ENCODE data around the gene GRB2.
"Not testable (repeated sequence)": the region's sequence is repeated elsewhere in the genome, so short reads cannot be mapped to it uniquely, and the experiment has no call there.

GRB2 gene

GRCh38 chr17:75373280-75373679 lies 32.2 kb downstream of the GRB2 start:
- H3K36me3 Mint-ChIP-seq (ENCODE audit: low read depth): peaks cover 25% of the 10 kb centered on the region
- no peak for TF ChIP-seq CTCF (IDR thresholded peaks at IDR 0.05; ENCODE audit: unreplicated experiment in 3 of 3)
- H3K4me3 Mint-ChIP-seq: no peak overlapping the region
- H3K27me3 Mint-ChIP-seq (ENCODE audit: low read depth): no peaks in the 10 kb centered on the region
- H3K4me1 Mint-ChIP-seq: peaks cover 34% of the 10 kb centered on the region
- no peak overlapping the region for H3K27ac Mint-ChIP-seq
- no peaks in the 10 kb centered on the region for H3K9me3 Mint-ChIP-seq

- no peak for TF ChIP-seq CTCF (IDR thresholded peaks at IDR 0.05; ENCODE audit: unreplicated experiment in 3 of 3)
- Mint-ChIP-seq H3K4me3 (no peak overlapping the region), H3K4me1 (peaks cover 34% of the 10 kb centered on the region), H3K9me3 (no peaks in the 10 kb centered on the region), H3K27me3 (ENCODE audit: low read depth) (no peaks in the 10 kb centered on the region), H3K36me3 (ENCODE audit: low read depth) (peaks cover 25% of the 10 kb centered on the region), H3K27ac (no peak overlapping the region)
Observed at GRCh38 chr17:75371981-75372380, 33.5 kb downstream of the GRB2 start.

- H3K4me3 Mint-ChIP-seq: no peak overlapping the region
- no peaks in the 10 kb centered on the region for H3K9me3 Mint-ChIP-seq
- H3K4me1 Mint-ChIP-seq: peaks cover 37% of the 10 kb centered on the region
- H3K27me3 Mint-ChIP-seq (ENCODE audit: low read depth): no peaks in the 10 kb centered on the region
- no peak overlapping the region for H3K27ac Mint-ChIP-seq
- H3K36me3 Mint-ChIP-seq (ENCODE audit: low read depth): peaks cover 25% of the 10 kb centered on the region
- TF ChIP-seq CTCF (IDR thresholded peaks at IDR 0.05; ENCODE audit: unreplicated experiment in 3 of 3): no peak
Observed at GRCh38 chr17:75371339-75371738, 34.1 kb downstream of the GRB2 start.

GRCh38 chr17:75370286-75370915 lies 35.1 kb downstream of the GRB2 start:
- no peak overlapping the region for H3K27ac Mint-ChIP-seq
- TF ChIP-seq CTCF (IDR thresholded peaks at IDR 0.05; ENCODE audit: unreplicated experiment in 3 of 3): no peak
- peaks cover 23% of the 10 kb centered on the region for H3K36me3 Mint-ChIP-seq (ENCODE audit: low read depth)
- no peaks in the 10 kb centered on the region for H3K9me3 Mint-ChIP-seq
- peak overlapping the region in 1 of 3 experiments; percentile 46 for H3K4me3 Mint-ChIP-seq
- no peaks in the 10 kb centered on the region for H3K27me3 Mint-ChIP-seq (ENCODE audit: low read depth)
- peaks cover 46% of the 10 kb centered on the region for H3K4me1 Mint-ChIP-seq

GRCh38 chr17:75367838-75368789 lies 37.4 kb downstream of the GRB2 start:
- H3K9me3 Mint-ChIP-seq; H3K27ac Mint-ChIP-seq; H3K36me3 Mint-ChIP-seq (ENCODE audit: low read depth); H3K4me3 Mint-ChIP-seq; H3K27me3 Mint-ChIP-seq (ENCODE audit: low read depth): not testable (repeated sequence)
- peaks cover 64% of the 10 kb centered on the region for H3K4me1 Mint-ChIP-seq

- no peak overlapping the region for H3K27ac Mint-ChIP-seq
- H3K36me3 Mint-ChIP-seq (ENCODE audit: low read depth): peaks cover 4% of the 10 kb centered on the region
- H3K9me3 Mint-ChIP-seq: no peaks in the 10 kb centered on the region
- H3K27me3 Mint-ChIP-seq (ENCODE audit: low read depth): no peaks in the 10 kb centered on the region
- H3K4me1 Mint-ChIP-seq: peaks cover 71% of the 10 kb centered on the region
- no peak for TF ChIP-seq CTCF (IDR thresholded peaks at IDR 0.05; ENCODE audit: unreplicated experiment in 3 of 3)
- H3K4me3 Mint-ChIP-seq: no peak overlapping the region
Observed at GRCh38 chr17:75367312-75367711, 38.2 kb downstream of the GRB2 start.

Data from nephron (organoid).